ENCODE results near the gene COL17A1.

DNA sequence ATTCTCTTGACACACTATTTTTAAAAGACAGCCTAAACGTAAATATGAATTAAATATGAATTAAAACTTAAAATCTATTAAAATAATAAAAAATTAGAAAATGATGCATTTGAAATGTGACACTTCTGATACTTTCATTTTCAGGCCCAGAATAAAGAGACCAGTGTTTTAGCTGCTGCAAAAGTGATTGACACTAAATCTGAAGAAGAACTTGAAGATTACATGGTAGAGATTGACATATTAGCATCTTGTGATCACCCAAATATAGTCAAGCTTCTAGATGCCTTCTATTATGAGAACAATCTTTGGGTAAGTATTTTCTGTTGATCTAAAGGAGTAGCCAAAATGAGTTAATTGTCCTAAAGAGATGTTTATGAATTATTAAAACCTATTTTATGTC, 95.1 kb downstream of the COL17A1 start:
- no peak for TF ChIP-seq EZH2 (IDR thresholded peaks at IDR 0.05; ENCODE audit: low read length, missing control alignments)
- TF ChIP-seq, protein P1, sequence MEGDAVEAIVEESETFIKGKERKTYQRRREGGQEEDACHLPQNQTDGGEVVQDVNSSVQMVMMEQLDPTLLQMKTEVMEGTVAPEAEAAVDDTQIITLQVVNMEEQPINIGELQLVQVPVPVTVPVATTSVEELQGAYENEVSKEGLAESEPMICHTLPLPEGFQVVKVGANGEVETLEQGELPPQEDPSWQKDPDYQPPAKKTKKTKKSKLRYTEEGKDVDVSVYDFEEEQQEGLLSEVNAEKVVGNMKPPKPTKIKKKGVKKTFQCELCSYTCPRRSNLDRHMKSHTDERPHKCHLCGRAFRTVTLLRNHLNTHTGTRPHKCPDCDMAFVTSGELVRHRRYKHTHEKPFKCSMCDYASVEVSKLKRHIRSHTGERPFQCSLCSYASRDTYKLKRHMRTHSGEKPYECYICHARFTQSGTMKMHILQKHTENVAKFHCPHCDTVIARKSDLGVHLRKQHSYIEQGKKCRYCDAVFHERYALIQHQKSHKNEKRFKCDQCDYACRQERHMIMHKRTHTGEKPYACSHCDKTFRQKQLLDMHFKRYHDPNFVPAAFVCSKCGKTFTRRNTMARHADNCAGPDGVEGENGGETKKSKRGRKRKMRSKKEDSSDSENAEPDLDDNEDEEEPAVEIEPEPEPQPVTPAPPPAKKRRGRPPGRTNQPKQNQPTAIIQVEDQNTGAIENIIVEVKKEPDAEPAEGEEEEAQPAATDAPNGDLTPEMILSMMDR (conservative IDR thresholded peaks at IDR 0.05 in 1 of 2, IDR thresholded peaks at IDR 0.05 in 1 of 2; ENCODE audit: low read depth in 1 of 2, low read length in 2 of 2), result no peak

Data from fibroblast of lung (primary cell).